GM12864 (cell line): ENCODE data around the gene SGSM2.

Experiments
- DNase-seq: peaks from one replicate; pipeline ENCODE4 v3.0.0-alpha.2; 2011; ENCODE audit warnings: low read depth
- H3K4me3 ChIP-seq: 2 replicates; pipeline ENCODE4 v1.5.1; 2011; ENCODE audit warnings: mild to moderate bottlenecking, low read depth, low read length, control low read depth
- CTCF ChIP-seq: IDR thresholded peaks from 2 replicates; pipeline ENCODE4 v1.5.1; 2011; ENCODE audit warnings: low read depth, mild to moderate bottlenecking, moderate library complexity, low read length, control low read depth, inconsistent platforms; ENCODE audit errors: missing control alignments

Gene SGSM2

DNA sequence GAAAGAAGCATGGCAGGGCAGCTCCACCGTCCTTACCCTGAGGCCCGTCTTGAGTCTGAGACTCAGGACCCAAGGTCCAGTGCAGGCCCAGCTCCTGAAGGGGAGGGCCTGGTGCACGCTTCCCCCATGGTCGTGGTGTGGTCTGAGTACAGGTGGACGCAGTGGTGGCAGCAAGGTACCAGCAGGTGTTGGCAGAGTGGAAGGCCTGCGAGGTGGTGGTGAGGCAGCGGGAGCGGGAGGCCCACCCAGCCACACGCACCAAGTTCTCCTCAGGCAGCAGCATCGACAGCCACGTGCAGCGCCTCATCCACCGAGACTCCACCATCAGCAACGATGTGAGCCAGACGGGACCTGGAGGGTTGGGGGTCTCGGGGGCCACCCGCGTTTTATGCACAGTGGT lies 35.9 kb downstream of the SGSM2 start:
- TF ChIP-seq CTCF: no peak
- H3K4me3 ChIP-seq: no peak overlapping the region
- no peak for DNase-seq

GRCh38 chr17:2374549-2375285 lies 37.4 kb downstream of the SGSM2 start:
- no peak for TF ChIP-seq CTCF
- DNase-seq: no peak
- H3K4me3 ChIP-seq: no peak overlapping the region

DNA sequence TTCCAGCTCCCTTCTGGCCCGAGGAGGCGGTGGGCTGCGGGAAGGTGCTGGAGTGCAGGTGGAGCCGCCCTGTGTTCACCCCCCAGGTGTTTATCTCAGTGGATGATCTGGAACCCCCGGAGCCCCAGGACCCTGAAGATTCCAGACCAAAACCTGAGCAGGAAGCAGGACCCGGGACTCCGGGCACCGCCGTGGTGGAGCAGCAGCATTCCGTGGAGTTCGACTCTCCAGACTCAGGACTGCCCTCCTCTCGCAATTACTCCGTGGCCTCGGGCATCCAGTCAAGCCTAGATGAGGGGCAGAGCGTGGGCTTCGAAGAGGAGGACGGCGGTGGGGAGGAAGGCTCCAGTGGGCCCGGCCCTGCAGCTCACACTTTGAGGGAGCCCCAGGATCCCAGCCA lies 38.1 kb downstream of the SGSM2 start:
- no peak for TF ChIP-seq CTCF
- no peak for DNase-seq
- no peak overlapping the region for H3K4me3 ChIP-seq

DNA sequence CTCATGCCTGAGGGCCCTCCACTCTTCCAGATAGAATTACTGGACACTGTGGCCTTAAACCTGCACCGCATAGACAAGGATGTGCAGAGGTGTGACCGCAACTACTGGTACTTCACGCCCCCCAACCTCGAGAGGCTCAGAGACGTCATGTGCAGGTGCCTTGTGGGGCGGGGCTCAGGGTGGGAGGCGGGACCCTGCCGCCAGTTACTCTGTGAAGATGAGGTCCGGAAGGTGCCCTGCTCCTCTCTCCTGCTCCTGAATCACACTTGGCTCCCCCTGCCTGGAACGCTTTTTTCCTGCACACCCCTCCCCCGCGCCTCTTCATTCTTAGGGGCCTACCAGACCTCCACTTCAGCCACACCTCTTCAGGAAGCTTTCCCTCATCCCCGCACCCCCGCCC lies 38.8 kb downstream of the SGSM2 start:
- no peak for DNase-seq
- H3K4me3 ChIP-seq: no peak overlapping the region
- no peak for TF ChIP-seq CTCF

- no peak for TF ChIP-seq CTCF
- no peak for DNase-seq
- no peak overlapping the region for H3K4me3 ChIP-seq
Observed at GRCh38 chr17:2377659-2378058, 40.4 kb downstream of the SGSM2 start.

DNA sequence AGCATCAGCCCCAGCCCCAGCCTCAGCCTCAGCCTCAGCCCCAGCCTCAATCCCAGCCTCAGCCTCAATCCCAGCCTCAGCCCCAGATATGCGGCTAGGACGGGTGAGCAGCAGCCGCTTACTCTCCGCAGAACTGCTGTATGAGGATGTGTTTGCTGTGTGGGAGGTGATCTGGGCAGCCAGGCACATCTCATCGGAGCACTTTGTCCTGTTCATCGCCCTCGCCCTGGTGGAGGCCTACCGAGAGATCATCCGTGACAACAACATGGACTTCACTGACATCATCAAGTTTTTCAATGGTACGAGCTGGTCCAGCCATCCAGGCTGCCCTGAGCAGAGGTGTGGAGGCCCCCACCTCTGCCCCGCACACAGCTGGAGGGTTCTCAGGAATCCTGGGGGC lies 41.6 kb downstream of the SGSM2 start:
- DNase-seq: no peak

More for the DNA sequence above, 41.6 kb downstream of the SGSM2 start:
- H3K4me3 ChIP-seq: no peak overlapping the region
- no peak for TF ChIP-seq CTCF
